KBM-7 (cell line): ENCODE data around the gene NUAK1.

Source experiments
- DNase-seq: peaks from one replicate; pipeline ENCODE4 v3.0.0-alpha.2; 2015
- in situ Hi-C: fragments of 300-500 bp; cut with MboI; formaldehyde crosslinking; loops from 2 replicates; pipeline ENCODE4 v1.14.3; 2020; ENCODE audit warnings: low sequenced_read_pairs, low pct_unique_long_range_greater_than_20kb, mixed read lengths

Gene NUAK1

DNA sequence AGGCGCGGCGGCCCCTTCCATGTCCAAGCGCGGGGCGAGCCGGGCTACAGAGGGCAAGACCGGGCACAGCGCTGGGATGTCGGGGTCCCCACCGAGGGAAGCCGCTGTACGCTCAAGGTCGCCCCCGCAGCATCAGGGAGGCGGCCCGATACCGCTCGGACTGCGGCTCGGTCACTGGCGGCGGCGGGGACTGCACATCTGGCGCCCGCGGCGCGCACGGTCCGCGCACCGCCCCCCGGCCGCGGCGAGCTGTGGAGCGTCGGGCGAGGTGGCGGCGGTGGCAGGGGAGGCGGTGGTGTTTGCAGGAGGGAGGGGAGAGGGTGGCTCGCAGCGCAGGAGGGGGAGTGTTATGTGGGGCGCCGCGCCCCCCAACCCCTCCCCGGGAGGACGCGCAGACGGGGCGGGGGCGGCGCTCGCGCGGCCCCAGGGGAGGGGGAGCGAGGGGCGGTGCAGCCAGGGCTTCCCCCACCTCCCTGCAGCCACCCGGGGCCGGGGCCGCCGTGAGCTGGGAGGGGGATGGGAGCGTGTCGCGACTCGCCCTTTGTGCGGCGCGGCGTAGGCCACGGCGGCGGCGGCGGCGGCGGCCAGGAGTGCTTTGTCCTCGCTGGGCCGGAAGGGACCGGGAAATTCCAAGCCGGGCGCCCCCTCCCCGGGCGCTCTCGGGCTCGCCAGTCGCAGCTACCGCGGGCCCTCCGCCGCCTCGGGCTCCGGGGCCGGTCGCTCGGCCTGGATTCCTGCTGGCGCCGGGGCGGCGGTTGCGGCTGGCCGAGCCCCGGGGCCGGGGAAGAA is at the start of gene NUAK1:
Gene NUAK1 (minus strand): TSS at position 322 of the 789 bp plus-strand sequence. CDS start 301 bp downstream, at position 21.
- no peak for DNase-seq
- in situ Hi-C loops = loop anchor here (25.0 kb wide), 1 partner anchor 727 kb away; no protein-coding TSS in a partner anchor

DNA sequence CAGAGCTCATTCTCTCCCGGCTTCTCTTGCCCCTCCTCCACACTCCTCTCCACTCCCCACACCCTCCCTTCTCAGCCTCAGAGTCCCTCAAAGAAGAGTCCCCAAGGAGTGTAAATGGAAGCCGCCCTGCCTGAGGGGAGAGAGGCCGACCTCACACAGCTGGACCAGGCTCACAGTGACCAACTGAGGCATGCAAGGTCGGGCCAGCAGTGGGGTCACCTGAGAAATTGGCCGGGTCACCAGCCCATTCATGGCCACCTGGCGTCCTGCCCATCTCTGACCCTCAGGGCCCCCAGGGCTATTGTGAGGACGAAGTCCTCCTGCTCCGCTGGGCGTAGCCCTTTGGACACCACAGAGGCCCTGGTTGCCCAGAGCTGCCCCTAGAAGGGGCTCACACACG is 49.5 kb upstream of the NUAK1 start:
- in situ Hi-C loops = no loop called here
- DNase-seq = no peak

- in situ Hi-C loops = no loop called here
- no peak for DNase-seq
Measured at GRCh38 chr12:106187842-106188241, 49.1 kb upstream of the NUAK1 start.

- no peak for DNase-seq
- in situ Hi-C loops = no loop called here
Measured at GRCh38 chr12:106187155-106187789, 48.5 kb upstream of the NUAK1 start.

DNA sequence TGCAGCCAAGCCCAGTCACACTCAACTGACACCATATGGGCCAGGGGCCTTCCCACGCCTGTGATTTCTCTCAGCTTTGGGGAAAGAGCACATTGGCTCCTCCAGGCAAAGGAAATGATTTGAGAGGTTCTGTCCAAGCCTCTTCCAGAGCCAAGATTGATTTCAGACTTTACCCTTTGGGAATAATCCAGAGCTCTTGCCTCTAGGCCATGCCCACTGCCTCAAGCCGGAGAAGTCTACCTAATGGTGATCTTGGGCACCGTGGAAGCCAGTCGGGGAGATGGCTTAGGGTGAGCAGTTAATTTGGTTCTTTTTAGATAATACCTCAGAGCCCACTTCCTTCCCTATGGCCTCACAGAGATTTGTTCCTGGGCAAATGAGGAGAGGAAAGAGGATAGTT is 45.0 kb upstream of the NUAK1 start:
- in situ Hi-C loops = no loop called here

DNA sequence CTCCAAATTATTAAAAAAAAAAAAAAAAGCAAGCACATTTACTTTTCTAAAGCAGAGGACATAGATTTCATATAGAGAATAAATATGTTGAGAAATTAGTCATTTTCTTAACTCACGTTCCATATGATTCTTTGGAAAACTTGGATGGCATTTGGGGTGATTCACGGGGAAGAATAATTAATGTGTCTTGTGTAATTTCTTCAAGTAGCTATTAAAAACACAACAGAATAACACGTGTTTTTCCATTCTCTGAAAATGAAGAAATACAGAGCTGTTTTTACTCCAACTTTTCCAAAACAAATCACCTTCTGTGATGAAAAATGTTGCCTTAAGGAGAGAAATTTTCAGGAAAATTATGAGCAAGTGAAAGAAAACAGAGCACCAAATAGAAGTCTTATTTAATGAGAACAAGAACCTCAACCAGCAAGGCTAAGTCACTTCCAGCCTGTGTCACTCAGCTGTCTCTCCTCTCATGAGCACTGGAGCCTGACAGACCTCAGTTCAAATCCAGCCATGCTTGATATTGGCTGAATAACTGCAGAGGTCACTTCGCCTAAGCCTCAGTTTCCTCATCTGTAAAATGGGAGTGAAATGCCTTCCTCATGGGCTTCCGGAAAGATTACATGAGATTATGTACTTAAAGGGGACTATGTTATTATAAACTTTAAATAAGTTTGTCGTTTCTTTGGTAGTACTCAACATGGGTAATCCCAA is 42.8 kb upstream of the NUAK1 start:
- in situ Hi-C loops = no loop called here
- DNase-seq = no peak

More for the DNA sequence above, 45.0 kb upstream of the NUAK1 start:
- no peak for DNase-seq

GRCh38 chr12:106179086-106179485 is 40.3 kb upstream of the NUAK1 start:
- in situ Hi-C loops = no loop called here
- DNase-seq = no peak

DNA sequence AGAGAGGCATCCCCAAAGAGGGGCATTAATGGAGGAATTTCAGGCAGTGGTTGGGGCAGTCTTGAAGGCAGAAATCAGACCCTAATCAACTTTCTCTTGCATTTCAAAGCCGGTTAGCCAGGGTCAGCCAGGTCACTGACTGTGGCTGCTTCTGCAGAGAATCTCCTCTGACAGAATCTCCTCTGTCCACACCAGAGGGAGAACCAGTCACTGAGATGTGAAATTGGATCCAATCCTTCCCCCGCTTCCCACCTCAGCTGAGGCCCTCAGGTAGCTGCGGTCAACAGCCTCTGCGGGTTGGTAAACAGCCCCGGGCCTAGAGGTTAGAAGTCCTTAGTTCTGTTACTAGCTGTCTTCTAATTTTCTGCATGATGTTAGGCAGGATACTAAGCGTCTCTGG is 39.8 kb upstream of the NUAK1 start:
- no peak for DNase-seq
- in situ Hi-C loops = no loop called here

- no peak for DNase-seq
- in situ Hi-C loops = no loop called here
Measured at GRCh38 chr12:106176560-106176959, 37.8 kb upstream of the NUAK1 start.

- DNase-seq = no peak
- in situ Hi-C loops = no loop called here
Measured at GRCh38 chr12:106174876-106175275, 36.1 kb upstream of the NUAK1 start.

- DNase-seq = no peak
- in situ Hi-C loops = no loop called here
Measured at GRCh38 chr12:106173442-106173841, 34.7 kb upstream of the NUAK1 start.

- DNase-seq = no peak
- in situ Hi-C loops = no loop called here
Measured at GRCh38 chr12:106171117-106171750, 32.5 kb upstream of the NUAK1 start.

GRCh38 chr12:106170285-106170684 is 31.5 kb upstream of the NUAK1 start:
- in situ Hi-C loops = no loop called here
- no peak for DNase-seq

- in situ Hi-C loops = no loop called here
- DNase-seq = no peak
Measured at GRCh38 chr12:106163712-106164111, 25.0 kb upstream of the NUAK1 start.

DNA sequence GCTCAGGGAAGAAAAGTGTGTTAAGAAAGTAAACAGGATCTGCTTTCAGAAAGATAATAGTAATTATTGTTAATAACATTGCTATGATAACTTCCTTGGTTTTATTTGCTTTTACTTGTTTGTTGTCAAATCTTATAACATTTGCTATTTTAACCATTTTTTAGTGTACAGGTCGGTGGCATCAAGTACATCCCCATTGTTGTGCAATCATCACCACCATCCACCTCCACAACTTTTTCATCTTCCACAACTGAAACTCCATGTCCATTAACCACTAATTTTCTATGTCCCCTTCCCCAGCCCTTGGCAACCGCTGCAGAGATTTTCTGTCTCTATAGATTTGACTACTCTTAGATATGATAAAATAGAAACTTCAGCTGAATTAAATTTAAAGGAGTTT is 22.7 kb upstream of the NUAK1 start:
- in situ Hi-C loops = no loop called here
- no peak for DNase-seq

GRCh38 chr12:106160915-106161314 is 22.2 kb upstream of the NUAK1 start:
- in situ Hi-C loops = no loop called here
- no peak for DNase-seq

DNA sequence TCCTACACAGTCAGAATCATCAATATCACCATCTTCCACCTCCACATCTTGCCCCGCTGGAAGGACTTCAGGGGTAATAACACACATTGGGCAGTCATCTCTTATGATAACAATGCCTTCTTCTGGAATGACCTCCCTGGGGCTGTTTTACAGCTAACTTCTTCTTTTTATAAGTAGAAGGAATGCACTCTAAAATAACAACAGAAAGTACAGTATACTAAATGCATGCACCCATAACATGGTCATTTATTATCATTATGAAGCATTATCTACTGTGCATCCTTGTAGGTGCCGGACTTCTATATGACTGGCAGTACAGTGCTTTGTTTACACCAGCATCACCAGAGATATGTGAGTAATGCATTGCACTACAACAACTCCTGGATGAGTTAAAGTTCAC is 19.0 kb upstream of the NUAK1 start:
- in situ Hi-C loops = no loop called here

GRCh38 chr12:106154751-106155273 is 16.1 kb upstream of the NUAK1 start:
- no peak for DNase-seq
- in situ Hi-C loops = no loop called here

More for the DNA sequence above, 19.0 kb upstream of the NUAK1 start:
- no peak for DNase-seq

GRCh38 chr12:106152334-106152733 is 13.6 kb upstream of the NUAK1 start:
- DNase-seq = no peak
- in situ Hi-C loops = no loop called here
